HG03469 (cell line): ENCODE data around the gene ASS1.
"Not testable (repeated sequence)": the region's sequence is repeated elsewhere in the genome, so short reads cannot be mapped to it uniquely, and the experiment has no call there.

ENCODE experiments used
- ATAC-seq: cut with Tn5 transposase; IDR thresholded peaks from one replicate; pipeline ENCODE4 v1.9.1; 2021; ENCODE audit warnings: mild to moderate bottlenecking, moderate library complexity, moderate number of reproducible peaks; ENCODE audit not compliant: unreplicated experiment

Gene ASS1

GRCh38 chr9:130433168-130433946, 11.4 kb upstream of the ASS1 start:
- no peak for ATAC-seq

- ATAC-seq, result no peak
Measured at GRCh38 chr9:130433947-130434262, 10.9 kb upstream of the ASS1 start.

GRCh38 chr9:130434656-130435055, 10.1 kb upstream of the ASS1 start:
- ATAC-seq, result not testable (repeated sequence)

DNA sequence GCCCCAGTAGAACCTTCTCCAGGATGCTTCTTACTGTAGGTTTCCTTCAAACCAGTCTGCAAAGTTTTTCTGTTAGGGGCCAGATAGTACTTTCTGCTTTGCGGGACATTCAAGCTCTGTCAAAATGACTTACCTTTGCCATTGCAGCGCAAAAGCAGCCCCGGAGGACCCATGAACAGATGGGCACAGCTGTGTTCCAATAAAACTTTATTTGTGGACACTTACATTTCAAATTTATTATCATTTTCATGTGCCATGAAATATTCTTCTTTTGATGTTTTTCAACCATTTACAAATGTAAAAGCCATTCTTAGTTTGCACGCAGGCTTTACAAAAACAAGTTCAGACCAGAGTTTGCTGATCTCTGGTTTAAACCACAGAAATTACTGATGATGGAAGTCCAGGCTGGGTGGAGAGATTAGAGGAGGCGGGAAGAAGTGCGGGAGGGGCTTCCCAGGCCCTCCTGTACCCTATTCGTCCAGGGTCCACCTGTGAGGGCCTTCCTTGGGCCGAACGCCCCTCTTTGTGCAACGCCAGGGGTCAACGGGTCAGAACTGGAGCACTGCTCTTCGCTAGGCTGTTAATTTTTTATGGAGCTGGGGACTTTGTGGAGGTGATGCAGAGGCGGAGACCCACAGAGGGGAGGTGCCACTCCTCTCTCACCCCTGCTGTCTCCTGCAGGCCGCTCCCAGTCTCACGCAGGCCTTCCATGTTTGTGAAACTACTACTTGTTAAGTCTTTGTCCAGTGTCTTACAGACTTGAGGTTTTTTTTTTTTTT, 7.6 kb upstream of the ASS1 start:
- no peak for ATAC-seq

DNA sequence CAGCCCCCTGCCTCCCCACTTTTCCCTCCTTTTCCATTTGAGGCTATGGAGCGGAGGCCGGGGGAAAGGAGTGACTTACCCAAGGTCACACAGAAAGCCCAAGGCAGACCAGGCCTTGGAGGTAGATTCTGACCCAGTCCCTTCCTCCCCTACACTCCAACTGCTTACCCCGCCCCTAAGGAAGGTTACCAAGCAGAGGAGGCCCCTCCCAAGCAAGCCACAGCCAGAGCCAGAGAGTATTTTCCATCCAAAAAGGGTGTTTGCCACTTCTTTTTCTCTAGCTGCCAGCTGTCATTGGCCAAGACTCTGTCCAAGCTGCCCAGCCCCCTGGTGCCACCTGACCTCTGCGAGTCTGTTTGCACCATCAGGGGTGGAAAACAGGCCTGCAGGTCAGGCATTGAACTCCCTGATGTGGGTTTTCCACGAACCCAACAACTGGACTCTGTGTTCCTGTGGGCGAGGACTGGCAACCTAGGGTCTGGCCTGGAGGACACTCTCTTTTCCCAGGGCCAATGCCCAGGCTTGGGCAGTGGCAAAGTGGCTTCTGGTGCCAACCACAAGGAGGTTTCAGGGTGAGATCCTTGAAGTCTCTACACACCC, 6.3 kb upstream of the ASS1 start:
- no peak for ATAC-seq

- ATAC-seq, result no peak
Measured at GRCh38 chr9:130441031-130441430, 3.7 kb upstream of the ASS1 start.

DNA sequence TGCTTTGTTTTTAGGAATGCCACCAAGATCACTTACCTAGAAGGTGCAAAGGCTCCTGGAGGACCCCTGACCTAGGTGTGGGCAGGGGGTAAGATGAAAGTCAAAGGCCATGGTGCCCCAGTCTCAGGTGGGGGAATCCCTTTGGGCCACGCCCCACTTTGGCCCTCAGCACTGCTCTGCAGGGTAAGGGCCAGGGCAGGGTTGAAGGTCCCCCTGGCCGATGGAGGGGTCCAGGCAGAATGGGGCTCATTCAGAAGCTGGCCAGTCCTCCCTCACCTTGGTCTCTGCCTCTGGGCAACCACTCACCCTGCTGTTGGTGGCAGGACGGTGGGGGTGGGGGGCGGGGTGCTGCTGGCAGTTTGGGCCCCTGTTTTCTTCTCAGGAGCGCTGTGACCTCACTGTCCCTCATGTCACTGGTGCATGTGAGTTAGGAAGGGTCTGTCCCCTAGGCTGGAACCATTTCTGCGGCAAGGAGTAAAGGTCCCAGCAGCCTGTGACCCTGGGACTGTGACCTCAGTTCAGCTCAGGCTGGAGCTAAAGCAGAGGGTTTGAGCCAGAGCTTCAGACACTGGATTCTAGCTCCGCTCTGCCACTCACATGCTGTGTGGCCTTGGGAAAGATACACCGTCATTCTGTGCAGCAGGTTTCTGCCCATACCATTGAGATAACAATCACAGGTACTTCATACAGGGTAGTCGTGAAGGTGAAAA, 1.9 kb upstream of the ASS1 start:
- ATAC-seq, result no peak

DNA sequence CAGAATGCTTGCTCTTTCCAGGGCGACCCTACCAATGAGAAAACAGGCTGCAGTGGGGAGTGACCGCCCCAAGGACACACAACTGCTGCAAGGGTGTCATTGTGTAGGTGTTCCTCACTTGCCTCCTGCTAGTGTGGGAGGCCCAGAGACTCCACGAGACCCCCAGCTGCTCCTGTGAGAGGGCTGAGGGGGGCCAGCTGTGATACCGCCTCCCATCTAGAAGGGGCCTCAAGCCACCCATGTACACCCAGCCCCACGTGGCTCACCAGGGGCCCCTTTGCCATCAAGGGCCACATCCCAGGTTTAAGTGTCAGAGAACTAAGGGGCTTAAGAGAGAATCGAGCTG, 1.3 kb upstream of the ASS1 start:
- no peak for ATAC-seq

- ATAC-seq, result no peak
Measured at GRCh38 chr9:130443840-130444492, 795 bp upstream of the ASS1 start.

GRCh38 chr9:130445268-130445983, 665 bp downstream of the ASS1 start:
- ATAC-seq, result no peak

DNA sequence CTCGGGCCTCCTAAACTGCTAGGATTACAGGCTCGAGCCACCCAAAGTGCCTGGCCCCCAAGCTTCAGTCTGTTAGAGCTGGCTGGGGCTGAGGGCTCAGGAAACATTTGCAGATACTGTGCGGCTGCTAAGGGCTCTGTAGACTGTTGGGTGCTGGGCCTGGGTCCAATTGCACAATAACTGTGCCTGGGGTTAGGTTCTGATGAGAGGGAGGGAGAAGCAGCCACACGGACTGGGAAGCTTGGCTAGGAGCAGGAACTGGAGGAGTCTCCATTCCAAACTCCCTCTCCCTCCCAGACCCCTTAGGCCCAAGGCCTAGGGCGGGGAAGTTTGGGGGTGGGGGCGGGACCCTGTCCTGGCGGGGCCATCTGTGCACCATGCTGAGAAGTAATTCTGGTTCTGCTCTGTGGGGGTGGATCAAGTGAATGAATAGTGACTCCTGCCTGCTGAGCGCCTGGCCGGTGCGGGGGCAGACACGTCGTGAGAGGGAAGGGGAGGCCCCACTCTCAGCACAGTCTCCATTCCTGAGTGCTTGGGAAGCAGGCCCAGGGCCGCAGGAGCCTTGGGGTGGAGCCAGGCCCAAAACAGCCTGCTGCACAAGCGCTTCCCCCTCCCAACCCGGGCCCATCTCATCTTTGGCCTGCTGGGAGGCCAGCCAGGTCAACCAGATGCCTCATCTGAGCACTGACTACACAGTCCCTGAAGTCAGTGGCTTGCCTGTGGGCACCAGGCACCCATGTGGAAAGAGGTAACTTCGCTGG, 1.5 kb downstream of the ASS1 start:
- no peak for ATAC-seq

GRCh38 chr9:130447193-130447816, 2.5 kb downstream of the ASS1 start:
- ATAC-seq, result no peak

DNA sequence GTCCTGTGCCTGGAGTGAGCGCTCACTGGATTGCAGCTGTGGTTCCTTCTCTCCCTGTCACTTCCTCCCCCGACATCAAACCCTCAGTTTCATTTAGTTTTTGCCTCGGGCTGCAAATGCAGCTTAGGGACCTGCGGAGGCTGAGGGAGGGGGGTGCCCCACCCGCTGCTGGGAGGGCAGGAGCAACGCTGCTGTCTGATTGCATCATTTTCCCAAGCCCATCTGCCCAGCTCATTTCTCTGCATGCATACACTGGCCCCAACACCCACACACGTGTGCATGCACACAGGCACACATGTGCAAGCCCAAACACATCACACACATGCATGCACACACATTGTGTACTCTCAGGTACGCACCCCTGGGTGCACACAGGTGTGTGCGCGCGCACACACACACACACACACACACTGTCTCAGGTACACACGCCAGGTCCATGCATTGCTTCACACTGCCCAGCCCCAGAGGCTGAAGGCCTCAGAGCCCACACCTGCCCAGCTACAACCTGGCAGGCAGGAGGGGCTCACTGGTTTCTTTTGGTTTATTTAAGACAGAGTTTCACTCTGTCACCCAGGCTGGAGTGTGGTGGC, 3.4 kb downstream of the ASS1 start:
- no peak for ATAC-seq

- ATAC-seq, result no peak
Measured at GRCh38 chr9:130448771-130449603, 4.2 kb downstream of the ASS1 start.

GRCh38 chr9:130450344-130451003, 5.7 kb downstream of the ASS1 start:
- no peak for ATAC-seq

DNA sequence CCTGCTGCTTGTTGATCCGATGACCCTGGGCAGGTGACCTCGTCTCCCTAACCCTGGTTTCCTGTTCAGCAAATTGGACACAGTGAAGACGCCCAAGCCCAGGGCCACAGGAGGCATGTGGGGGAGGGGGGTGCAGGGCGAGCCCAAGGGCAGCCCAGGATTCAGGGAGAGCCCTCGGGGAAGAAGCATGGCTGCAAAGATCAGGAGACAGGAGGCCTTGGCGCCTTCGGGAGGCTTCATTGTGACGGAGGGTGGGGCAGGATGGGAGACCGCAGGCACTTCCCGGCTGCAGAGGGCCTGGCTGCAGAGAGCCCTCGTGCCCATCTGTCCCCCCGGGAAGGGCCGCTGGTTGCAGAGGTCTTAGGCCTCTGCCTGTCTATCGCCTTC, 6.2 kb downstream of the ASS1 start:
- ATAC-seq, result no peak
